Measurements from ENCODE around the gene MNT.

GRCh38 chr17:2402544-2402943, 1.7 kb upstream of the MNT start:
- no peak for TF ChIP-seq EGR1 (IDR thresholded peaks at IDR 0.05; ENCODE audit: borderline replicate concordance, low read depth, low read length)
- TF ChIP-seq POLR2AphosphoS5 (IDR thresholded peaks at IDR 0.05; ENCODE audit: low read depth, low read length): no peak
- TF ChIP-seq POLR2A (IDR thresholded peaks at IDR 0.05; ENCODE audit: control extremely low read depth in 1 of 2, low read depth in 2 of 2, low read length in 2 of 2): no peak
- no peak for TF ChIP-seq CTCF (IDR thresholded peaks at IDR 0.05; ENCODE audit: control extremely low read depth in 1 of 3, insufficient read depth in 1 of 3, low read depth in 1 of 3, low read length in 3 of 3)
- TF ChIP-seq SAP30 (IDR thresholded peaks at IDR 0.05; ENCODE audit: insufficient read depth, insufficient replicate concordance, low read length): no peak
- TF ChIP-seq MAX (IDR thresholded peaks at IDR 0.05): no peak
- TF ChIP-seq NRF1 (IDR thresholded peaks at IDR 0.05; ENCODE audit: low read depth, low read length): no peak
- TF ChIP-seq BRCA1 (IDR thresholded peaks at IDR 0.05; ENCODE audit: low read depth, low read length): no peak
- TF ChIP-seq EZH2 (IDR thresholded peaks at IDR 0.05; ENCODE audit: low read depth, low read length, severe bottlenecking): no peak
- TF ChIP-seq SIN3A (conservative IDR thresholded peaks at IDR 0.05 in 1 of 2, IDR thresholded peaks at IDR 0.05 in 1 of 2; ENCODE audit: low read depth in 1 of 2, low read length in 2 of 2): no peak
- TF ChIP-seq TAF1 (IDR thresholded peaks at IDR 0.05; ENCODE audit: low read depth, low read length): no peak
- no peak for TF ChIP-seq SP2 (IDR thresholded peaks at IDR 0.05; ENCODE audit: low read length)
